Measurements from ENCODE around the gene TMEM39A.

- no peak for TF ChIP-seq POLR2A (IDR thresholded peaks at IDR 0.05; ENCODE audit: low read length)
- no peak for TF ChIP-seq GATA1 (IDR thresholded peaks at IDR 0.05; ENCODE audit: low read depth, low read length)
These were observed 25.6 kb downstream of the TMEM39A start for GRCh38 chr3:119437691-119438258.

Data from erythroblast (primary cell).